Panc1 (cell line): ENCODE data around the gene GOLGA6L10. TPM values are rescaled to one million over a fixed set of nuclear protein-coding genes. Genes with fewer than 3 reads are reported as not detected.
"Not testable (repeated sequence)": the region's sequence is repeated elsewhere in the genome, so short reads cannot be mapped to it uniquely, and the experiment has no call there.

Experiments used
- ATAC-seq: fragments of 200-7000 bp; cut with Tn5 transposase; 2 replicates; pipeline ENCODE4 v1.9.1; 2020; ENCODE audit warnings: mild to moderate bottlenecking, moderate library complexity
- BruUV-seq: library from RNA; stranded (reverse); fragments of 400-500 nt; replicated peaks from 2 replicates; lab custom pipeline; 2021; lab: Mats Ljungman, UMichigan
- CTCF ChIA-PET: fragments of 300-600 bp; sonication (Branson Sonifier 250); formaldehyde crosslinking; loops from one replicate; lab custom pipeline; 2022; ENCODE audit warnings: antibody characterized with exemption; lab: Charles Lee
- POLR2A ChIA-PET: fragments of 300-600 bp; sonication (Branson Sonifier 250); formaldehyde crosslinking; loops from one replicate; lab custom pipeline; 2022; ENCODE audit warnings: antibody characterized with exemption; lab: Charles Lee
- DNase-seq: peaks from one replicate; pipeline ENCODE4 v3.0.0-alpha.2; 2010; ENCODE audit warnings: low read depth, low spot score
- H3K27ac ChIP-seq: 2 replicates; pipeline ENCODE4 v1.5.1; 2011; ENCODE audit warnings: mild to moderate bottlenecking, low read length, inconsistent platforms
- H3K27me3 ChIP-seq: fragments of 200-500 bp; sonication (Bioruptor generic); 2 replicates; pipeline ENCODE4 v1.6.0; 2014; ENCODE audit warnings: low read length, inconsistent platforms; ENCODE audit not compliant: control insufficient read depth, insufficient read depth
- H3K36me3 ChIP-seq: fragments of 200-500 bp; sonication (Bioruptor generic); 2 replicates; pipeline ENCODE4 v1.5.1; 2014; ENCODE audit warnings: inconsistent platforms, mild to moderate bottlenecking, low read length, moderate library complexity; ENCODE audit not compliant: control insufficient read depth, insufficient read depth
- H3K4me1 ChIP-seq: 2 replicates; pipeline ENCODE4 v1.5.1; 2011; ENCODE audit warnings: inconsistent platforms, mild to moderate bottlenecking, low read length, moderate library complexity; ENCODE audit not compliant: control insufficient read depth, insufficient read depth
- H3K4me3 ChIP-seq, 2 experiments: 2 replicates each; pipeline ENCODE4 v1.5.1; 2011 to 2012; ENCODE audit warnings: low read depth in 2 of 2, low read length in 2 of 2, mild to moderate bottlenecking in 2 of 2, inconsistent platforms in 1 of 2, moderate library complexity in 1 of 2
- H3K9me3 ChIP-seq: fragments of 200-500 bp; sonication (Bioruptor generic); 2 replicates; pipeline ENCODE4 v1.5.1; 2014; ENCODE audit warnings: low read depth, mild to moderate bottlenecking, inconsistent platforms, low read length, moderate library complexity; ENCODE audit not compliant: control insufficient read depth, insufficient read depth
- CTCF ChIP-seq: fragments of 450-650 bp; IDR thresholded peaks from 2 replicates; pipeline ENCODE4 v1.5.1; 2017; ENCODE audit warnings: mild to moderate bottlenecking
- POLR2AphosphoS5 ChIP-seq: IDR thresholded peaks from 2 replicates; pipeline ENCODE4 v1.6.1; 2012; ENCODE audit warnings: mild to moderate bottlenecking, low read depth, low read length, moderate library complexity
- SIN3A ChIP-seq: IDR thresholded peaks from 2 replicates; pipeline ENCODE4 v1.6.1; 2012; ENCODE audit warnings: low read depth, mild to moderate bottlenecking, low read length, moderate library complexity, borderline replicate concordance; ENCODE audit not compliant: insufficient read depth
- TCF7L2 ChIP-seq: IDR thresholded peaks from 2 replicates; pipeline ENCODE4 v1.6.1; 2011; ENCODE audit warnings: mild to moderate bottlenecking, low read depth, low read length, inconsistent platforms
- in situ Hi-C: cut with HindIII; loops from 2 replicates; pipeline ENCODE4 v1.10.0; 2016; ENCODE audit warnings: low sequenced_read_pairs, low pct_unique_long_range_greater_than_20kb
- intact Hi-C: fragments of 100-400 bp; cut with micrococcal nuclease; formaldehyde crosslinking; loops from one replicate; pipeline ENCODE4 v1.10.0; 2022; ENCODE audit not compliant: unreplicated experiment
- total RNA-seq: library from RNA; stranded (reverse); gene quantifications from one replicate; pipeline ENCODE4 v1.2.1, GENCODE V29; 2021; ENCODE audit not compliant: unreplicated experiment
- TF ChIP-seq, protein P1 (sequence below), 2 experiments: IDR thresholded peaks; 2 replicates each; pipeline ENCODE4 v1.6.1; 2011 to 2012; ENCODE audit warnings: low read depth in 2 of 2, control low read depth in 1 of 2, low read length in 1 of 2, mild to moderate bottlenecking in 1 of 2, moderate library complexity in 1 of 2; ENCODE audit not compliant: insufficient read depth in 1 of 2

Gene GOLGA6L10
- total RNA-seq, 1 experiment from 2014 or later = 3.5 TPM

DNA sequence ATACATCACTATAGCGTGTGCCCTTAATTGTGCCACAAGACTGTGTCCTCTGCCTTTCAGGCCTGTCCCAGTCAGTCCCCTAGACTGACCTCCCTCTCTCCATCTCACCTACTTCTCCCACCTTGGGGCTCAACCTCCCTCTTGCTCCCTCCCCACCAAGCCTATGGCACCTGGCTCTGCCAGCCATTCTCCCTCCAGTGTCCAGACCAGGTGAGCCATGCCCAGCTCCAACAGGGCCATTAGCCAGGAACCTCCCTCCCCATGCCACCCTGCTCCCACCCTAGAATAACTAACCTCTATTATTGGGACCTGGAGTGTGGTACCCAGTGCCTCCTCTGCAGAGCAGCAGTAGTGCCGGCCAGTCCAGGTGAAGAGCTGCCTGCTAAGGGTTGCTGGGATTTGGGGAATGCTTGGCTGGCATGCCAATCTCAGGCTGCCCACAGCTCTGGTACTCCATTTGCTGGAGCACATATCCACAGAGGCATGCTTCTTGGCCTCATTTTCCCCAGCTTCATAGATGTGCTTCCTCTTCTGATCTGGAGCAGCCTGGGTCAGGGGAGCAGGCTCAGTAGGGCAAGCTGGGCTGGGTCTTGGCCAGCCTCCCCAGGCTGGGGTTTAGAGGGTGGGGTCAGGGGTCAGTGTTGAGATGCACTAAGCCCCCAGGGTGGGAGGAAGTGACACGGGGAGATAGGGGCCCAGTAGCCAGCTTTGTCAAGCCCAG lies 47.8 kb downstream of the GOLGA6L10 start:
- DNase-seq (no peak), ATAC-seq (no peak)
- CTCF ChIA-PET = no interaction called here
- BruUV-seq = no TSS peak
- Histone ChIP-seq H3K27me3 (no peaks in the 10 kb centered on the region), H3K36me3 (no peaks in the 10 kb centered on the region), H3K9me3 (no peaks in the 10 kb centered on the region), H3K27ac (no peak overlapping the region), H3K4me3 (no peak overlapping the region), H3K4me1 (no peaks in the 10 kb centered on the region)
- in situ Hi-C loops = no loop called here
- TF ChIP-seq CTCF = no peak
- TF ChIP-seq, protein P1, sequence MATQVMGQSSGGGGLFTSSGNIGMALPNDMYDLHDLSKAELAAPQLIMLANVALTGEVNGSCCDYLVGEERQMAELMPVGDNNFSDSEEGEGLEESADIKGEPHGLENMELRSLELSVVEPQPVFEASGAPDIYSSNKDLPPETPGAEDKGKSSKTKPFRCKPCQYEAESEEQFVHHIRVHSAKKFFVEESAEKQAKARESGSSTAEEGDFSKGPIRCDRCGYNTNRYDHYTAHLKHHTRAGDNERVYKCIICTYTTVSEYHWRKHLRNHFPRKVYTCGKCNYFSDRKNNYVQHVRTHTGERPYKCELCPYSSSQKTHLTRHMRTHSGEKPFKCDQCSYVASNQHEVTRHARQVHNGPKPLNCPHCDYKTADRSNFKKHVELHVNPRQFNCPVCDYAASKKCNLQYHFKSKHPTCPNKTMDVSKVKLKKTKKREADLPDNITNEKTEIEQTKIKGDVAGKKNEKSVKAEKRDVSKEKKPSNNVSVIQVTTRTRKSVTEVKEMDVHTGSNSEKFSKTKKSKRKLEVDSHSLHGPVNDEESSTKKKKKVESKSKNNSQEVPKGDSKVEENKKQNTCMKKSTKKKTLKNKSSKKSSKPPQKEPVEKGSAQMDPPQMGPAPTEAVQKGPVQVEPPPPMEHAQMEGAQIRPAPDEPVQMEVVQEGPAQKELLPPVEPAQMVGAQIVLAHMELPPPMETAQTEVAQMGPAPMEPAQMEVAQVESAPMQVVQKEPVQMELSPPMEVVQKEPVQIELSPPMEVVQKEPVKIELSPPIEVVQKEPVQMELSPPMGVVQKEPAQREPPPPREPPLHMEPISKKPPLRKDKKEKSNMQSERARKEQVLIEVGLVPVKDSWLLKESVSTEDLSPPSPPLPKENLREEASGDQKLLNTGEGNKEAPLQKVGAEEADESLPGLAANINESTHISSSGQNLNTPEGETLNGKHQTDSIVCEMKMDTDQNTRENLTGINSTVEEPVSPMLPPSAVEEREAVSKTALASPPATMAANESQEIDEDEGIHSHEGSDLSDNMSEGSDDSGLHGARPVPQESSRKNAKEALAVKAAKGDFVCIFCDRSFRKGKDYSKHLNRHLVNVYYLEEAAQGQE (IDR thresholded peaks at IDR 0.05; ENCODE audit: insufficient read depth in 1 of 2, low read depth in 2 of 2, low read length in 1 of 2) = no peak
- TF ChIP-seq POLR2AphosphoS5 = no peak
- TF ChIP-seq TCF7L2 = no peak
- TF ChIP-seq SIN3A = no peak
- POLR2A ChIA-PET = no interaction called here
- intact Hi-C loops = no loop called here

GRCh38 chr15:82300883-82301282 lies 48.4 kb downstream of the GOLGA6L10 start:
- H3K4me1 ChIP-seq = no peaks in the 10 kb centered on the region
- no peaks in the 10 kb centered on the region for H3K27me3 ChIP-seq
- TF ChIP-seq, protein P1 (IDR thresholded peaks at IDR 0.05; ENCODE audit: insufficient read depth in 1 of 2, low read depth in 2 of 2, low read length in 1 of 2) = no peak
- TF ChIP-seq SIN3A (no peak), POLR2AphosphoS5 (no peak), CTCF (no peak), TCF7L2 (no peak)
- in situ Hi-C loops (no loop called here), intact Hi-C loops (no loop called here)
- POLR2A ChIA-PET = no interaction called here
- H3K4me3 ChIP-seq = no peak overlapping the region
- CTCF ChIA-PET = no interaction called here
- no peaks in the 10 kb centered on the region for H3K36me3 ChIP-seq
- BruUV-seq = no TSS peak
- no peaks in the 10 kb centered on the region for H3K9me3 ChIP-seq
- ATAC-seq (no peak), DNase-seq (no peak)
- H3K27ac ChIP-seq = no peak overlapping the region

GRCh38 chr15:82300326-82300725 lies 48.9 kb downstream of the GOLGA6L10 start:
- H3K9me3 ChIP-seq, BruUV-seq, CTCF ChIA-PET, POLR2A ChIA-PET, H3K27me3 ChIP-seq, H3K36me3 ChIP-seq, H3K4me3 ChIP-seq, H3K27ac ChIP-seq, in situ Hi-C loops, DNase-seq, intact Hi-C loops, H3K4me1 ChIP-seq: not testable (repeated sequence)
- ATAC-seq = peak; percentile 16; the same call in 1 of the 2 replicates
